ENCODE measurements around the gene GSAP. TPM values are rescaled to one million over a fixed set of nuclear protein-coding genes. Genes with fewer than 3 reads are reported as not detected.
"Not testable (repeated sequence)": the region's sequence is repeated elsewhere in the genome, so short reads cannot be mapped to it uniquely, and the experiment has no call there.

The GSAP gene
- polyA plus RNA-seq, 1 donor from 2014 or later = 0.21 TPM

GRCh38 chr7:77346441-77346840 lies 69.7 kb downstream of the GSAP start:
- no peak overlapping the region for H3K27ac ChIP-seq (ENCODE audit: low read length)
- no peaks in the 10 kb centered on the region for H3K27me3 ChIP-seq (ENCODE audit: insufficient read depth, low read depth, low read length)
- H3K36me3 ChIP-seq (ENCODE audit: insufficient read depth, low read length) = no peaks in the 10 kb centered on the region
- no peak overlapping the region for H2AFZ ChIP-seq (ENCODE audit: low read depth, low read length)
- H3K9me3 ChIP-seq (ENCODE audit: low read length) = no peaks in the 10 kb centered on the region
- H4K20me1 ChIP-seq (ENCODE audit: insufficient read depth) = no peaks in the 10 kb centered on the region
- no peaks in the 10 kb centered on the region for H3K9me2 ChIP-seq (ENCODE audit: insufficient read depth, low read length)
- no peaks in the 10 kb centered on the region for H3F3A ChIP-seq (ENCODE audit: insufficient read depth, low read length, poor library complexity, severe bottlenecking)
- H3K9ac ChIP-seq (ENCODE audit: low read length) = no peak overlapping the region
- no peaks in the 10 kb centered on the region for H3K79me2 ChIP-seq (replicated peaks; ENCODE audit: insufficient read depth, low read length)
- no peak overlapping the region for H3K4me2 ChIP-seq (ENCODE audit: low read length)
- TF ChIP-seq REST (IDR thresholded peaks at IDR 0.05; ENCODE audit: borderline replicate concordance) = no peak
- no peak for TF ChIP-seq SMC3 (conservative IDR thresholded peaks at IDR 0.05; ENCODE audit: poor library complexity)
- no peak for TF ChIP-seq CTCF (IDR thresholded peaks at IDR 0.05; ENCODE audit: poor library complexity, severe bottlenecking)
- no peak for TF ChIP-seq EZH2 (IDR thresholded peaks at IDR 0.05; ENCODE audit: borderline replicate concordance, insufficient read depth, low read length, poor library complexity, severe bottlenecking)
- no peak for TF ChIP-seq EP300 (conservative IDR thresholded peaks at IDR 0.05; ENCODE audit: poor library complexity, severe bottlenecking)
- TF ChIP-seq POLR2AphosphoS5 (IDR thresholded peaks at IDR 0.05) = no peak
- H3K4me3 ChIP-seq (ENCODE audit: low read length) = no peak overlapping the region

GRCh38 chr7:77345426-77345825 lies 70.7 kb downstream of the GSAP start:
- not testable (repeated sequence) for H2AFZ ChIP-seq (ENCODE audit: low read depth, low read length); H3K9me2 ChIP-seq (ENCODE audit: insufficient read depth, low read length); H3K27ac ChIP-seq (ENCODE audit: low read length); H3K9ac ChIP-seq (ENCODE audit: low read length); H3K4me2 ChIP-seq (ENCODE audit: low read length); H4K20me1 ChIP-seq (ENCODE audit: insufficient read depth); H3K4me3 ChIP-seq (ENCODE audit: low read length); H3K36me3 ChIP-seq (ENCODE audit: insufficient read depth, low read length); H3K79me2 ChIP-seq (replicated peaks; ENCODE audit: insufficient read depth, low read length); H3K27me3 ChIP-seq (ENCODE audit: insufficient read depth, low read depth, low read length); H3F3A ChIP-seq (ENCODE audit: insufficient read depth, low read length, poor library complexity, severe bottlenecking); H3K9me3 ChIP-seq (ENCODE audit: low read length)

GRCh38 chr7:77339726-77340125 lies 76.4 kb downstream of the GSAP start:
- H3K4me3 ChIP-seq (ENCODE audit: low read length) = no peak overlapping the region
- H4K20me1 ChIP-seq (ENCODE audit: insufficient read depth) = no peaks in the 10 kb centered on the region
- H3K36me3 ChIP-seq (ENCODE audit: insufficient read depth, low read length) = no peaks in the 10 kb centered on the region
- H3F3A ChIP-seq (ENCODE audit: insufficient read depth, low read length, poor library complexity, severe bottlenecking) = no peaks in the 10 kb centered on the region
- H3K27me3 ChIP-seq (ENCODE audit: insufficient read depth, low read depth, low read length) = no peaks in the 10 kb centered on the region
- no peak for TF ChIP-seq POLR2AphosphoS5 (IDR thresholded peaks at IDR 0.05)
- TF ChIP-seq CTCF (IDR thresholded peaks at IDR 0.05; ENCODE audit: poor library complexity, severe bottlenecking) = no peak
- no peak for TF ChIP-seq SMC3 (conservative IDR thresholded peaks at IDR 0.05; ENCODE audit: poor library complexity)
- TF ChIP-seq EP300 (conservative IDR thresholded peaks at IDR 0.05; ENCODE audit: poor library complexity, severe bottlenecking) = no peak
- TF ChIP-seq REST (IDR thresholded peaks at IDR 0.05; ENCODE audit: borderline replicate concordance) = no peak
- no peak overlapping the region for H3K27ac ChIP-seq (ENCODE audit: low read length)
- no peak overlapping the region for H3K9ac ChIP-seq (ENCODE audit: low read length)
- no peak overlapping the region for H2AFZ ChIP-seq (ENCODE audit: low read depth, low read length)
- no peaks in the 10 kb centered on the region for H3K9me2 ChIP-seq (ENCODE audit: insufficient read depth, low read length)
- no peaks in the 10 kb centered on the region for H3K79me2 ChIP-seq (replicated peaks; ENCODE audit: insufficient read depth, low read length)
- H3K4me2 ChIP-seq (ENCODE audit: low read length) = no peak overlapping the region
- no peaks in the 10 kb centered on the region for H3K9me3 ChIP-seq (ENCODE audit: low read length)
